H54 (cell line): ENCODE data around the gene OBP2A.

ENCODE experiments used
- DNase-seq: peaks from one replicate; pipeline ENCODE4 v3.0.0; 2011; ENCODE audit warnings: low spot score, mixed read lengths; ENCODE audit not compliant: insufficient read length
- FAIRE-seq: peaks from 3 replicates; lab custom pipeline; 2011; peaks lifted over from hg19 to GRCh38; lab: Jason Lieb, UNC
- POLR2A ChIP-seq: IDR thresholded peaks from 2 replicates; pipeline ENCODE4 v1.6.1; 2011; ENCODE audit warnings: low read depth, mild to moderate bottlenecking, low read length

The OBP2A gene

GRCh38 chr9:135579889-135580660, 34.1 kb downstream of the OBP2A start:
- no peak for FAIRE-seq
- TF ChIP-seq POLR2A = no peak
- no peak for DNase-seq

GRCh38 chr9:135580664-135581380, 34.9 kb downstream of the OBP2A start:
- no peak for FAIRE-seq
- DNase-seq = no peak
- no peak for TF ChIP-seq POLR2A

- no peak for TF ChIP-seq POLR2A
- no peak for DNase-seq
- FAIRE-seq = no peak
Measured at GRCh38 chr9:135581636-135582426, 35.9 kb downstream of the OBP2A start.

- TF ChIP-seq POLR2A = no peak
- FAIRE-seq (no peak), DNase-seq (no peak)
Measured at GRCh38 chr9:135582541-135582940, 36.6 kb downstream of the OBP2A start.

- peak; percentile 99 for DNase-seq
- peak; percentile 10; the same call in 1 of the 2 replicates for TF ChIP-seq POLR2A
- peak; percentile 73 for FAIRE-seq
Measured at GRCh38 chr9:135582966-135583687, 37.2 kb downstream of the OBP2A start.

GRCh38 chr9:135583688-135584011, 37.7 kb downstream of the OBP2A start:
- no peak for TF ChIP-seq POLR2A
- FAIRE-seq = no peak

GRCh38 chr9:135584371-135584770, 38.4 kb downstream of the OBP2A start:
- FAIRE-seq (no peak), DNase-seq (no peak)
- no peak for TF ChIP-seq POLR2A

More at GRCh38 chr9:135583688-135584011, 37.7 kb downstream of the OBP2A start:
- DNase-seq = no peak

GRCh38 chr9:135584934-135585333, 39.0 kb downstream of the OBP2A start:
- DNase-seq (peak; percentile 59), FAIRE-seq (no peak)
- TF ChIP-seq POLR2A = no peak

- FAIRE-seq (no peak), DNase-seq (no peak)
- TF ChIP-seq POLR2A = no peak
Measured at GRCh38 chr9:135586601-135587109, 40.7 kb downstream of the OBP2A start.

GRCh38 chr9:135587658-135588057, 41.7 kb downstream of the OBP2A start:
- FAIRE-seq = no peak
- DNase-seq = no peak
- no peak for TF ChIP-seq POLR2A

GRCh38 chr9:135588371-135588770, 42.4 kb downstream of the OBP2A start:
- no peak for FAIRE-seq

GRCh38 chr9:135588886-135589595, 43.1 kb downstream of the OBP2A start:
- no peak for TF ChIP-seq POLR2A
- no peak for FAIRE-seq
- no peak for DNase-seq

More at GRCh38 chr9:135588371-135588770, 42.4 kb downstream of the OBP2A start:
- TF ChIP-seq POLR2A = no peak
- no peak for DNase-seq
